Endothelial cell of umbilical vein (primary cell): ENCODE data around the gene MIPEP. TPM values are rescaled to one million over a fixed set of nuclear protein-coding genes. Genes with fewer than 3 reads are reported as not detected.

Source experiments
- BruUV-seq: library from RNA; stranded (reverse); fragments of 400-500 nt; replicated peaks from 2 replicates; lab custom pipeline; 2021; lab: Mats Ljungman, UMichigan
- CTCF ChIA-PET: fragments of 300-600, 350-600 bp; sonication (Branson Sonifier 250); formaldehyde crosslinking; loops from one replicate; lab custom pipeline; 2021; ENCODE audit warnings: antibody characterized with exemption, inconsistent platforms; lab: Charles Lee
- POLR2A ChIA-PET: fragments of 300-600, 350-600 bp; sonication (Branson Sonifier 250); formaldehyde crosslinking; loops from one replicate; lab custom pipeline; 2021; ENCODE audit warnings: antibody characterized with exemption, inconsistent platforms; lab: Charles Lee
- DNase-seq: peaks from one replicate; pipeline ENCODE4 v3.0.0-alpha.2; 2011; ENCODE audit warnings: low read depth, low spot score
- FAIRE-seq: peaks from 2 replicates; lab custom pipeline; 2011; peaks lifted over from hg19 to GRCh38; lab: Jason Lieb, UNC
- H2AFZ ChIP-seq: 2 replicates; pipeline ENCODE4 v1.6.0; 2012; ENCODE audit warnings: low read depth, low read length, control low read depth, inconsistent platforms
- H3K27ac ChIP-seq: 2 replicates; pipeline ENCODE4 v1.5.1; 2011; ENCODE audit warnings: low read depth, mild to moderate bottlenecking, control low read depth, low read length, moderate library complexity; ENCODE audit not compliant: insufficient read depth
- H3K27me3 ChIP-seq, 2 experiments: 2 replicates each; pipeline versions ENCODE4 v1.6.0 to v1.6.1; 2011; ENCODE audit warnings: low read length in 2 of 2, mixed read lengths in 1 of 2; ENCODE audit not compliant: control insufficient read depth in 2 of 2, insufficient read depth in 2 of 2
- H3K36me3 ChIP-seq, 2 experiments: 2 replicates in 1 of 2; 3 replicates in 1 of 2; pipeline ENCODE4 v1.5.1; 2011; ENCODE audit warnings: low read length in 2 of 2, mild to moderate bottlenecking in 1 of 2, moderate library complexity in 1 of 2; ENCODE audit not compliant: control insufficient read depth in 2 of 2, insufficient read depth in 2 of 2; ENCODE audit errors: extremely low read depth in 1 of 2
- H3K4me1 ChIP-seq: 3 replicates; pipeline ENCODE4 v1.5.1; 2011; ENCODE audit warnings: mild to moderate bottlenecking, low read length; ENCODE audit not compliant: control insufficient read depth, insufficient read depth; ENCODE audit errors: extremely low read depth
- H3K4me2 ChIP-seq: 2 replicates; pipeline ENCODE4 v1.6.1; 2011; ENCODE audit warnings: low read length, control low read depth, mixed read lengths; ENCODE audit not compliant: insufficient read depth
- H3K4me3 ChIP-seq, 3 experiments: fragments of 200-600 bp in 1 of 3; sonication (generic), shearing (Covaris generic) in 1 of 3; replicated peaks in 1 of 3; 2 replicates each; pipeline ENCODE4 v1.5.1; 2011 to 2016; ENCODE audit warnings: control low read depth in 3 of 3, low read length in 3 of 3, mild to moderate bottlenecking in 2 of 3, inconsistent platforms in 1 of 3, low read depth in 1 of 3, moderate library complexity in 1 of 3; ENCODE audit not compliant: insufficient read depth in 1 of 3
- H3K79me2 ChIP-seq: 2 replicates; pipeline ENCODE4 v1.6.0; 2012; ENCODE audit warnings: low read length, inconsistent platforms; ENCODE audit not compliant: control insufficient read depth, insufficient read depth
- H3K9ac ChIP-seq: replicated peaks from 2 replicates; pipeline ENCODE3; 2011; ENCODE audit warnings: low read length, control low read depth; ENCODE audit not compliant: insufficient read depth; ENCODE audit errors: extremely low read depth
- H3K9me1 ChIP-seq: replicated peaks from 3 replicates; pipeline ENCODE4 v1.6.0; 2011; ENCODE audit warnings: mild to moderate bottlenecking, low read length; ENCODE audit not compliant: control insufficient read depth, insufficient read depth; ENCODE audit errors: extremely low read depth
- H3K9me3 ChIP-seq: replicated peaks from 2 replicates; pipeline ENCODE4 v1.5.1; 2012; ENCODE audit warnings: low read length, inconsistent platforms; ENCODE audit not compliant: control insufficient read depth, insufficient read depth
- H4K20me1 ChIP-seq: replicated peaks from 2 replicates; pipeline ENCODE3; 2011; ENCODE audit warnings: mild to moderate bottlenecking, low read length; ENCODE audit not compliant: control insufficient read depth, insufficient read depth; ENCODE audit errors: extremely low read depth
- EZH2 ChIP-seq: IDR thresholded peaks from 2 replicates; pipeline ENCODE4 v1.6.1; 2012; ENCODE audit warnings: borderline replicate concordance, low read depth, mild to moderate bottlenecking, moderate library complexity, low read length, inconsistent platforms; ENCODE audit not compliant: severe bottlenecking
- FOS ChIP-seq: IDR thresholded peaks from 2 replicates; pipeline ENCODE4 v1.6.1; 2011; ENCODE audit warnings: mild to moderate bottlenecking, low read length, moderate library complexity, borderline replicate concordance; ENCODE audit not compliant: insufficient read depth
- GATA2 ChIP-seq: IDR thresholded peaks from 2 replicates; pipeline ENCODE4 v1.7.0; 2011; ENCODE audit warnings: low read depth, mild to moderate bottlenecking, moderate library complexity, mixed read lengths, low read length; ENCODE audit not compliant: insufficient read length, insufficient read depth
- JUN ChIP-seq: IDR thresholded peaks from 2 replicates; pipeline ENCODE4 v1.6.1; 2011; ENCODE audit warnings: borderline replicate concordance, low read depth; ENCODE audit not compliant: insufficient read length, insufficient read depth
- MYC ChIP-seq: IDR thresholded peaks from one replicate; pipeline ENCODE4 v1.6.1; 2011; ENCODE audit warnings: mild to moderate bottlenecking, low read depth, low read length
- POLR2A ChIP-seq: IDR thresholded peaks from 2 replicates; pipeline ENCODE4 v1.6.1; 2012; ENCODE audit warnings: low read depth, mild to moderate bottlenecking, control low read depth, low read length
- POLR2AphosphoS5 ChIP-seq: IDR thresholded peaks from 2 replicates; pipeline ENCODE4 v1.6.1; 2012; ENCODE audit warnings: low read depth, mild to moderate bottlenecking, control low read depth, low read length, moderate library complexity; ENCODE audit not compliant: insufficient read depth
- dilution Hi-C: fragments of 300-500 bp; cut with MboI; formaldehyde crosslinking; loops from one replicate; pipeline ENCODE4 v1.15.0; 2019; ENCODE audit warnings: low sequenced_read_pairs; ENCODE audit not compliant: extremely low pct_ligation_motif_present
- intact Hi-C: fragments of 100-400 bp; cut with micrococcal nuclease; formaldehyde crosslinking; loops from one replicate; pipeline ENCODE4 v1.10.0; 2022
- polyA plus RNA-seq, 4 experiments: library from polyadenylated mRNA; depleted of rRNA in 3 of 4; stranded (reverse) in 3 of 4; unstranded in 1 of 4; fragments of >200 nt; gene quantifications; 2 replicates each; pipeline versions ENCODE4 v1.2.1 to v1.2.3, GENCODE V29; 2011 to 2012; ENCODE audit warnings: missing spikeins in 1 of 4
- total RNA-seq: library from RNA; stranded (reverse); gene quantifications from 2 replicates; pipeline ENCODE4 v1.2.3, GENCODE V29; 2021
- TF ChIP-seq, protein P1 (sequence below), 2 donors: IDR thresholded peaks; 1 replicate in 1 of 2; 2 replicates in 1 of 2; pipeline ENCODE4 v1.5.1; 2011; ENCODE audit warnings: low read length in 2 of 2, mild to moderate bottlenecking in 2 of 2, moderate library complexity in 2 of 2, control low read depth in 1 of 2, inconsistent platforms in 1 of 2, low read depth in 1 of 2; ENCODE audit not compliant: insufficient read depth in 1 of 2; ENCODE audit errors: extremely low read depth in 1 of 2
- TF ChIP-seq, protein P2 (sequence below): IDR thresholded peaks from 2 replicates; pipeline ENCODE4 v1.6.1; 2011; ENCODE audit not compliant: insufficient read depth, insufficient read length

MIPEP gene
- total and polyA plus RNA-seq, 2 donors (not counting 3 experiments of a cell fraction or from before 2014, with no cell fraction given): 12.4 to 19.2 TPM

DNA sequence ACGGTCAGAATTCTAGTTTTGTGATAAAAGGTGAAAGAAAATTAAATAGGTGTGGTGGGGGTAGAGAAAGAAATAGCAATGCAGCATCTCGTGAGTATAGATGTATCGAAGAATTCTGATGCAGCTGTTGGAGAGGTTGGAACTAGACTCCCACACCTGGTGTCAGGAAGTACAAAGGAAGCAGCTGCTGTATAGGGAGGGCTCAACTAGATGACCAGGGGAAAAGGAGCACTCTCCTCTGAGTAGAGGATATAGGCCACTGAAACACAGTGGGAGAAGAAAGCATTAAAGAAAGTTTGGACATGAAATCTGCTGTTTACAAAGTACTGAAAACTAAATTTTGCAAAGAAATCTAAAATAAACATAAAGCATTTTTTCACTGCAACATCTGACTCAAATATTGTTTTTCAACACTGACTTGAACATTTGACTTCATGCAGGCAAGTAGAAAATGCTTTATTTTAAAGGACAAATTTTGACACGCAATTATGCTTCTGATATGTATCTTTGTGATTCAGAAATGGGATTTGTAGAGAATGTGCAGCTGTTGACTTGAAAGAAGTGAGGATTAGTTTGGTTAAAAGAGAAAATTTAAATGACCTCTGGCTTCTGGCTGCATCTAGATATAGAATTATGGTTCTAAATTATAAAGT, 82.2 kb downstream of the MIPEP start:
- Histone ChIP-seq H3K27me3 (no peaks in the 10 kb centered on the region), H3K9me1 (no peaks in the 10 kb centered on the region), H3K4me3 (no peak overlapping the region), H3K36me3 (no peaks in the 10 kb centered on the region), H3K4me2 (no peak overlapping the region), H3K9ac (no peak overlapping the region), H3K27ac (no peak overlapping the region), H3K4me1 (no peaks in the 10 kb centered on the region), H3K9me3 (no peaks in the 10 kb centered on the region), H3K79me2 (no peaks in the 10 kb centered on the region), H2AFZ (no peak overlapping the region), H4K20me1 (no peaks in the 10 kb centered on the region)
- peak; percentile 21 for FAIRE-seq
- DNase-seq: no peak
- intact Hi-C loops (no loop called here), dilution Hi-C loops (no loop called here)
- POLR2A ChIA-PET: no interaction called here
- no TSS peak for BruUV-seq
- CTCF ChIA-PET: no interaction called here
- TF ChIP-seq JUN (no peak), GATA2 (no peak), EZH2 (no peak), POLR2AphosphoS5 (no peak), POLR2A (no peak), MYC (no peak), FOS (no peak)
- TF ChIP-seq, protein P1, sequence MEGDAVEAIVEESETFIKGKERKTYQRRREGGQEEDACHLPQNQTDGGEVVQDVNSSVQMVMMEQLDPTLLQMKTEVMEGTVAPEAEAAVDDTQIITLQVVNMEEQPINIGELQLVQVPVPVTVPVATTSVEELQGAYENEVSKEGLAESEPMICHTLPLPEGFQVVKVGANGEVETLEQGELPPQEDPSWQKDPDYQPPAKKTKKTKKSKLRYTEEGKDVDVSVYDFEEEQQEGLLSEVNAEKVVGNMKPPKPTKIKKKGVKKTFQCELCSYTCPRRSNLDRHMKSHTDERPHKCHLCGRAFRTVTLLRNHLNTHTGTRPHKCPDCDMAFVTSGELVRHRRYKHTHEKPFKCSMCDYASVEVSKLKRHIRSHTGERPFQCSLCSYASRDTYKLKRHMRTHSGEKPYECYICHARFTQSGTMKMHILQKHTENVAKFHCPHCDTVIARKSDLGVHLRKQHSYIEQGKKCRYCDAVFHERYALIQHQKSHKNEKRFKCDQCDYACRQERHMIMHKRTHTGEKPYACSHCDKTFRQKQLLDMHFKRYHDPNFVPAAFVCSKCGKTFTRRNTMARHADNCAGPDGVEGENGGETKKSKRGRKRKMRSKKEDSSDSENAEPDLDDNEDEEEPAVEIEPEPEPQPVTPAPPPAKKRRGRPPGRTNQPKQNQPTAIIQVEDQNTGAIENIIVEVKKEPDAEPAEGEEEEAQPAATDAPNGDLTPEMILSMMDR (IDR thresholded peaks at IDR 0.05; ENCODE audit: extremely low read depth in 1 of 2, insufficient read depth in 1 of 2, low read depth in 1 of 2, low read length in 2 of 2): no peak
- TF ChIP-seq, protein P2, sequence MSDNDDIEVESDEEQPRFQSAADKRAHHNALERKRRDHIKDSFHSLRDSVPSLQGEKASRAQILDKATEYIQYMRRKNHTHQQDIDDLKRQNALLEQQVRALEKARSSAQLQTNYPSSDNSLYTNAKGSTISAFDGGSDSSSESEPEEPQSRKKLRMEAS: no peak
